Naive B cell (primary cell): ENCODE measurements around the gene SSBP4. TPM values are rescaled to one million over a fixed set of nuclear protein-coding genes. Genes with fewer than 3 reads are reported as not detected.

Source experiments
- ATAC-seq, 2 donors: fragments of 150-1000 bp; cut with Tn5 transposase; 2 replicates each; pipeline ENCODE4 v1.10.0; 2021; ENCODE audit warnings: low read depth in 2 of 2, mild to moderate bottlenecking in 2 of 2, moderate library complexity in 2 of 2
- DNase-seq: peaks from one replicate; pipeline ENCODE4 v3.0.0; 2022
- H3K27ac Mint-ChIP-seq, 6 donors: one replicate each; pipeline ENCODE4 v1.8.0; 2020 to 2022; ENCODE audit warnings: mild to moderate bottlenecking in 6 of 6, mixed read lengths in 6 of 6, moderate library complexity in 5 of 6, inconsistent platforms in 2 of 6
- H3K27me3 Mint-ChIP-seq, 3 donors: one replicate each; pipeline ENCODE4 v1.8.0; 2021 to 2022; ENCODE audit warnings: mixed read lengths in 3 of 3, mild to moderate bottlenecking in 1 of 3
- H3K36me3 Mint-ChIP-seq, 2 donors: one replicate each; pipeline ENCODE4 v1.8.0; 2020 to 2022; ENCODE audit warnings: mixed read lengths in 2 of 2, inconsistent platforms in 1 of 2, mild to moderate bottlenecking in 1 of 2
- H3K4me1 Mint-ChIP-seq, 3 donors: one replicate each; pipeline ENCODE4 v1.8.0; 2020 to 2022; ENCODE audit warnings: mixed read lengths in 3 of 3, inconsistent platforms in 1 of 3, mild to moderate bottlenecking in 1 of 3, moderate library complexity in 1 of 3
- H3K4me3 Mint-ChIP-seq, 8 donors: one replicate each; pipeline ENCODE4 v1.8.0; 2020 to 2022; ENCODE audit warnings: mild to moderate bottlenecking in 8 of 8, mixed read lengths in 8 of 8, moderate library complexity in 8 of 8, inconsistent platforms in 2 of 8
- H3K9me3 Mint-ChIP-seq, 7 donors: one replicate each; pipeline ENCODE4 v1.8.0; 2020 to 2022; ENCODE audit warnings: mixed read lengths in 7 of 7, mild to moderate bottlenecking in 5 of 7, inconsistent platforms in 2 of 7, moderate library complexity in 1 of 7
- polyA plus RNA-seq, 6 donors: library from polyadenylated mRNA; unstranded; fragments of 300-500 nt; fragmentation: Illumina TruSeq; gene quantifications; one replicate each; pipeline ENCODE4 v1.2.3, GENCODE V29; 2021; ENCODE audit warnings: low read depth in 6 of 6

Gene SSBP4
- polyA plus RNA-seq, 6 donors from 2014 or later, result 54.7 to 78.0 (median 61.8) TPM

GRCh38 chr19:18467978-18468377, 48.8 kb downstream of the SSBP4 start:
- Mint-ChIP-seq H3K9me3 (no peaks in the 10 kb centered on the region), H3K27me3 (no peaks in the 10 kb centered on the region), H3K4me3 (no peak overlapping the region), H3K4me1 (peaks cover 18 to 21% (median 20%) of the 10 kb centered on the region in 3 donors), H3K36me3 (peaks cover 7 to 8% of the 10 kb centered on the region in 2 donors), H3K27ac (peak overlapping the region in 3 of 6 donors; percentile 0 to 94 (median 34))
- ATAC-seq (no peak), DNase-seq (no peak)

GRCh38 chr19:18468517-18468916, 49.3 kb downstream of the SSBP4 start:
- H3K4me3 Mint-ChIP-seq, result no peak overlapping the region
- no peaks in the 10 kb centered on the region for H3K9me3 Mint-ChIP-seq
- ATAC-seq (no peak), DNase-seq (no peak)
- H3K4me1 Mint-ChIP-seq, result peaks cover 19 to 21% (median 21%) of the 10 kb centered on the region in 3 donors
- H3K36me3 Mint-ChIP-seq, result peaks cover 7 to 8% of the 10 kb centered on the region in 2 donors
- H3K27ac Mint-ChIP-seq, result peak overlapping the region in 2 of 6 donors; percentile 0 to 47
- H3K27me3 Mint-ChIP-seq, result no peaks in the 10 kb centered on the region

- Mint-ChIP-seq H3K4me3 (no peak overlapping the region), H3K4me1 (peaks cover 19 to 28% (median 21%) of the 10 kb centered on the region in 3 donors), H3K27me3 (no peaks in the 10 kb centered on the region), H3K9me3 (no peaks in the 10 kb centered on the region), H3K36me3 (peaks cover 7 to 8% of the 10 kb centered on the region in 2 donors), H3K27ac (peak overlapping the region in 1 of 6 donors; percentile 47)
- peak; percentile 32 for DNase-seq
- ATAC-seq, result peak; percentile 57 to 71
These were observed 50.1 kb downstream of the SSBP4 start for GRCh38 chr19:18469069-18469846.

GRCh38 chr19:18470787-18471186, 51.6 kb downstream of the SSBP4 start:
- no peaks in the 10 kb centered on the region for H3K27me3 Mint-ChIP-seq
- peaks cover 0 to 4% of the 10 kb centered on the region in 2 donors for H3K36me3 Mint-ChIP-seq
- H3K4me1 Mint-ChIP-seq, result peaks cover 14 to 29% (median 21%) of the 10 kb centered on the region in 3 donors
- H3K27ac Mint-ChIP-seq, result peak overlapping the region in 1 of 6 donors; percentile 49
- DNase-seq (no peak), ATAC-seq (no peak)
- H3K9me3 Mint-ChIP-seq, result no peaks in the 10 kb centered on the region
- no peak overlapping the region for H3K4me3 Mint-ChIP-seq

GRCh38 chr19:18473003-18473705, 54.0 kb downstream of the SSBP4 start:
- ATAC-seq (no peak), DNase-seq (no peak)
- Mint-ChIP-seq H3K36me3 (peaks cover 0 to 4% of the 10 kb centered on the region in 2 donors), H3K27ac (peak overlapping the region in 1 of 6 donors; percentile 68), H3K4me1 (peaks cover 29 to 44% (median 31%) of the 10 kb centered on the region in 3 donors), H3K4me3 (peak overlapping the region in 1 of 8 donors; percentile 26), H3K27me3 (no peaks in the 10 kb centered on the region), H3K9me3 (no peaks in the 10 kb centered on the region)

- Mint-ChIP-seq H3K4me3 (no peak overlapping the region), H3K36me3 (peaks cover 0 to 4% of the 10 kb centered on the region in 2 donors), H3K27me3 (no peaks in the 10 kb centered on the region), H3K27ac (peak overlapping the region in 1 of 6 donors; percentile 68), H3K4me1 (peaks cover 30 to 47% (median 36%) of the 10 kb centered on the region in 3 donors), H3K9me3 (no peaks in the 10 kb centered on the region)
- no peak for DNase-seq
- ATAC-seq, result no peak
These were observed 54.5 kb downstream of the SSBP4 start for GRCh38 chr19:18473706-18474087.

- no peak overlapping the region for H3K27ac Mint-ChIP-seq
- ATAC-seq, result no peak
- no peaks in the 10 kb centered on the region for H3K9me3 Mint-ChIP-seq
- peaks cover 32 to 54% (median 40%) of the 10 kb centered on the region in 3 donors for H3K4me1 Mint-ChIP-seq
- no peak overlapping the region for H3K4me3 Mint-ChIP-seq
- peaks cover 0 to 4% of the 10 kb centered on the region in 2 donors for H3K36me3 Mint-ChIP-seq
- no peak for DNase-seq
- H3K27me3 Mint-ChIP-seq, result no peaks in the 10 kb centered on the region
These were observed 55.2 kb downstream of the SSBP4 start for GRCh38 chr19:18474366-18474887.

- Mint-ChIP-seq H3K36me3 (peaks cover 0 to 4% of the 10 kb centered on the region in 2 donors), H3K9me3 (no peaks in the 10 kb centered on the region), H3K27ac (peak overlapping the region in 1 of 6 donors; percentile 32), H3K27me3 (no peaks in the 10 kb centered on the region), H3K4me3 (no peak overlapping the region), H3K4me1 (peaks cover 37 to 56% (median 45%) of the 10 kb centered on the region in 3 donors)
- no peak for DNase-seq
- ATAC-seq, result peak in 1 of 2 donors; percentile 22
These were observed 55.8 kb downstream of the SSBP4 start for GRCh38 chr19:18475004-18475453.

GRCh38 chr19:18475762-18476331, 56.6 kb downstream of the SSBP4 start:
- H3K4me1 Mint-ChIP-seq, result peaks cover 41 to 61% (median 53%) of the 10 kb centered on the region in 3 donors
- H3K36me3 Mint-ChIP-seq, result peaks cover 0 to 4% of the 10 kb centered on the region in 2 donors
- no peak for ATAC-seq
- peak overlapping the region in 3 of 6 donors; percentile 32 to 96 (median 91) for H3K27ac Mint-ChIP-seq
- no peaks in the 10 kb centered on the region for H3K27me3 Mint-ChIP-seq
- H3K4me3 Mint-ChIP-seq, result no peak overlapping the region
- H3K9me3 Mint-ChIP-seq, result no peaks in the 10 kb centered on the region
- no peak for DNase-seq

GRCh38 chr19:18476507-18477041, 57.4 kb downstream of the SSBP4 start:
- H3K4me1 Mint-ChIP-seq, result peaks cover 48 to 68% (median 61%) of the 10 kb centered on the region in 3 donors
- no peaks in the 10 kb centered on the region for H3K27me3 Mint-ChIP-seq
- no peak overlapping the region for H3K4me3 Mint-ChIP-seq
- no peak for DNase-seq
- peak overlapping the region in 2 of 6 donors; percentile 22 to 89 for H3K27ac Mint-ChIP-seq
- no peaks in the 10 kb centered on the region for H3K9me3 Mint-ChIP-seq
- ATAC-seq, result no peak
- peaks cover 0 to 4% of the 10 kb centered on the region in 2 donors for H3K36me3 Mint-ChIP-seq

GRCh38 chr19:18477042-18477779, 58.0 kb downstream of the SSBP4 start:
- Mint-ChIP-seq H3K27me3 (no peaks in the 10 kb centered on the region), H3K9me3 (no peaks in the 10 kb centered on the region), H3K36me3 (peaks cover 0 to 4% of the 10 kb centered on the region in 2 donors), H3K4me3 (peak overlapping the region in 2 of 8 donors; percentile 22 to 48), H3K4me1 (peaks cover 49 to 69% (median 64%) of the 10 kb centered on the region in 3 donors), H3K27ac (peak overlapping the region in 4 of 6 donors; percentile 22 to 89 (median 80))
- no peak for ATAC-seq
- no peak for DNase-seq

GRCh38 chr19:18477974-18478373, 58.8 kb downstream of the SSBP4 start:
- DNase-seq, result no peak
- Mint-ChIP-seq H3K4me3 (peak overlapping the region in 1 of 8 donors; percentile 1), H3K27ac (peak overlapping the region in 3 of 6 donors; percentile 89 to 95 (median 90)), H3K36me3 (peaks cover 0 to under 1% of the 10 kb centered on the region in 2 donors), H3K9me3 (no peaks in the 10 kb centered on the region), H3K4me1 (peaks cover 47 to 76% (median 71%) of the 10 kb centered on the region in 3 donors), H3K27me3 (no peaks in the 10 kb centered on the region)
- peak; percentile 13 to 24 for ATAC-seq
